ENCODE data around the gene CTAG2. TPM values are rescaled to one million over a fixed set of nuclear protein-coding genes. Genes with fewer than 3 reads are reported as not detected.
"Not testable (repeated sequence)": the region's sequence is repeated elsewhere in the genome, so short reads cannot be mapped to it uniquely, and the experiment has no call there.

Gene CTAG2
- total RNA-seq, 6 donors from 2014 or later = not detected

- H3K9me3 ChIP-seq = no peaks in the 10 kb centered on the region
- H3K4me1 ChIP-seq = no peaks in the 10 kb centered on the region
- WGBS, 2 donors = 82% methylated on average over 15 of the region's 15 CpGs
- H3K27me3 ChIP-seq = no peaks in the 10 kb centered on the region
- H3K27ac ChIP-seq = no peak overlapping the region
- ATAC-seq (ENCODE audit: low FRiP score in 2 of 2) (no peak), DNase-seq (no peak)
- TF ChIP-seq POLR2AphosphoS5 (IDR thresholded peaks at IDR 0.05) = no peak
- no peak for TF ChIP-seq EP300 (IDR thresholded peaks at IDR 0.05)
- no peak for TF ChIP-seq POLR2A (IDR thresholded peaks at IDR 0.05)
- no peak for TF ChIP-seq CTCF (IDR thresholded peaks at IDR 0.05)
- H3K36me3 ChIP-seq = no peaks in the 10 kb centered on the region
- H3K4me3 ChIP-seq = no peak overlapping the region
Observed at GRCh38 chrX:154648931-154649330, 4.4 kb downstream of the CTAG2 start.

- H3K36me3 ChIP-seq; H3K4me3 ChIP-seq; DNase-seq; H3K27me3 ChIP-seq; ATAC-seq (ENCODE audit: low FRiP score in 2 of 2); H3K9me3 ChIP-seq; H3K27ac ChIP-seq; H3K4me1 ChIP-seq: not testable (repeated sequence)
- WGBS, 2 donors = no CpG with 5 or more reads among the region's 24 CpGs
Observed at GRCh38 chrX:154645745-154646378, 7.5 kb downstream of the CTAG2 start.

- not testable (repeated sequence) for H3K4me3 ChIP-seq; H3K9me3 ChIP-seq; H3K36me3 ChIP-seq; H3K4me1 ChIP-seq; H3K27me3 ChIP-seq; ATAC-seq (ENCODE audit: low FRiP score in 2 of 2); DNase-seq; H3K27ac ChIP-seq
- no CpG with 5 or more reads among the region's 31 CpGs for WGBS, 2 donors
Observed at GRCh38 chrX:154643708-154644107, 9.7 kb downstream of the CTAG2 start.

- not testable (repeated sequence) for H3K27me3 ChIP-seq, H3K36me3 ChIP-seq, H3K9me3 ChIP-seq, H3K4me1 ChIP-seq, H3K4me3 ChIP-seq, DNase-seq, H3K27ac ChIP-seq
- no CpG with 5 or more reads among the region's 10 CpGs for WGBS, 2 donors
- ATAC-seq (ENCODE audit: low FRiP score in 2 of 2) = peak in 1 of 2 donors; percentile 58
Observed at GRCh38 chrX:154641740-154642139, 11.6 kb downstream of the CTAG2 start.

- not testable (repeated sequence) for H3K4me1 ChIP-seq; H3K27ac ChIP-seq; H3K27me3 ChIP-seq; DNase-seq; H3K4me3 ChIP-seq; ATAC-seq (ENCODE audit: low FRiP score in 2 of 2); H3K36me3 ChIP-seq; H3K9me3 ChIP-seq
- no CpG with 5 or more reads among the region's 11 CpGs for WGBS, 2 donors
Observed at GRCh38 chrX:154633661-154634060, 19.7 kb downstream of the CTAG2 start.

- not testable (repeated sequence) for H3K27ac ChIP-seq; ATAC-seq (ENCODE audit: low FRiP score in 2 of 2); H3K9me3 ChIP-seq; H3K4me1 ChIP-seq; H3K27me3 ChIP-seq; H3K4me3 ChIP-seq; H3K36me3 ChIP-seq; DNase-seq
- WGBS, 2 donors = no CpG with 5 or more reads among the region's 11 CpGs
Observed at GRCh38 chrX:154630949-154631348, 22.4 kb downstream of the CTAG2 start.

GRCh38 chrX:154628960-154629359 is 24.4 kb downstream of the CTAG2 start:
- H3K36me3 ChIP-seq, H3K27me3 ChIP-seq, H3K9me3 ChIP-seq, H3K27ac ChIP-seq, H3K4me3 ChIP-seq, H3K4me1 ChIP-seq, DNase-seq: not testable (repeated sequence)
- no CpG with 5 or more reads among the region's 5 CpGs for WGBS, 2 donors
- ATAC-seq (ENCODE audit: low FRiP score in 2 of 2) = peak in 1 of 2 donors; percentile 71

- not testable (repeated sequence) for H3K36me3 ChIP-seq, H3K27me3 ChIP-seq, DNase-seq, H3K9me3 ChIP-seq, H3K4me1 ChIP-seq, H3K27ac ChIP-seq, H3K4me3 ChIP-seq
- 29% methylated on average over 4 of the region's 11 CpGs; no CpG with 5 or more reads in 1 of the 2 donors for WGBS, 2 donors
- peak in 1 of 2 donors; percentile 63 for ATAC-seq (ENCODE audit: low FRiP score in 2 of 2)
Observed at GRCh38 chrX:154620767-154621414, 32.5 kb downstream of the CTAG2 start.

- not testable (repeated sequence) for H3K36me3 ChIP-seq; H3K27me3 ChIP-seq; H3K27ac ChIP-seq; H3K9me3 ChIP-seq; H3K4me1 ChIP-seq; ATAC-seq (ENCODE audit: low FRiP score in 2 of 2); DNase-seq; H3K4me3 ChIP-seq
- WGBS, 2 donors = no CpG with 5 or more reads among the region's 28 CpGs
Observed at GRCh38 chrX:154619182-154619581, 34.2 kb downstream of the CTAG2 start, which contains the start of gene CTAG1B. TSS of gene CTAG1B (minus strand) at chrX:154619282. CDS start at chrX:154619218, 64 bp downstream.

- not testable (repeated sequence) for H3K36me3 ChIP-seq; ATAC-seq (ENCODE audit: low FRiP score in 2 of 2); H3K9me3 ChIP-seq; H3K4me1 ChIP-seq; H3K4me3 ChIP-seq; H3K27me3 ChIP-seq; DNase-seq; H3K27ac ChIP-seq
- 9 to 31% methylated on average over 6 to 8 of the region's 12 CpGs for WGBS, 2 donors
Observed at GRCh38 chrX:154613586-154613985, 39.8 kb downstream of the CTAG2 start.

GRCh38 chrX:154611146-154611545 is 42.2 kb downstream of the CTAG2 start:
- ATAC-seq (ENCODE audit: low FRiP score in 2 of 2); H3K27ac ChIP-seq; H3K27me3 ChIP-seq; H3K9me3 ChIP-seq; H3K4me3 ChIP-seq; DNase-seq; H3K36me3 ChIP-seq; H3K4me1 ChIP-seq: not testable (repeated sequence)
- WGBS, 2 donors = 80 to 89% methylated on average over 12 of the region's 12 CpGs

GRCh38 chrX:154608823-154609222 is 44.6 kb downstream of the CTAG2 start:
- WGBS, 2 donors = 72 to 78% methylated on average over 8 to 12 of the region's 12 CpGs
- DNase-seq; H3K9me3 ChIP-seq; H3K4me3 ChIP-seq; H3K36me3 ChIP-seq; ATAC-seq (ENCODE audit: low FRiP score in 2 of 2); H3K27me3 ChIP-seq; H3K4me1 ChIP-seq; H3K27ac ChIP-seq: not testable (repeated sequence)

Measured in upper lobe of left lung (tissue), 6 donors.